ENCODE measurements around the gene OSCP1. TPM values are rescaled to one million over a fixed set of nuclear protein-coding genes. Genes with fewer than 3 reads are reported as not detected.

The OSCP1 gene
- total and polyA plus RNA-seq, 2 donors (not counting 1 experiment from before 2014, with no cell fraction given) = 0.16 to 0.94 TPM

- ChIA-PET CTCF (no interaction called here), POLR2A (no interaction called here)
- Histone ChIP-seq H4K20me1 (ENCODE audit: control insufficient read depth, insufficient read depth, low read length, poor library complexity, severe bottlenecking) (no peaks in the 10 kb centered on the region), H3K4me2 (replicated peaks; ENCODE audit: low read depth, low read length, poor library complexity, severe bottlenecking) (no peak overlapping the region), H2AFZ (ENCODE audit: insufficient read depth, low read depth, low read length, poor library complexity, severe bottlenecking) (no peak overlapping the region), H3K36me3 (replicated peaks in 1 of 2; ENCODE audit: control extremely low read depth in 1 of 2, control insufficient read depth in 1 of 2, extremely low read depth in 1 of 2, insufficient read depth in 2 of 2, low read length in 1 of 2) (no peaks in the 10 kb centered on the region), H3K79me2 (ENCODE audit: control insufficient read depth, insufficient read depth, low read length) (no peaks in the 10 kb centered on the region), H3K4me3 (ENCODE audit: control extremely low read depth in 1 of 5, extremely low read depth in 1 of 5, insufficient read depth in 1 of 5, low read depth in 2 of 5, low read length in 4 of 5) (no peak overlapping the region), H3K4me1 (ENCODE audit: control insufficient read depth in 2 of 2, insufficient read depth in 2 of 2, low read length in 2 of 2) (peaks cover 3 to 15% of the 10 kb centered on the region in 2 donors), H3K27me3 (replicated peaks in 1 of 4; ENCODE audit: control extremely low read depth in 1 of 4, control insufficient read depth in 3 of 4, insufficient read depth in 4 of 4, low read length in 3 of 4) (no peaks in the 10 kb centered on the region), H3K9me3 (ENCODE audit: control extremely low read depth in 1 of 3, control insufficient read depth in 2 of 3, insufficient read depth in 1 of 3, low read length in 2 of 3) (no peaks in the 10 kb centered on the region), H3K9ac (ENCODE audit: low read length) (no peak overlapping the region), H3K27ac (ENCODE audit: low read length in 2 of 2) (no peak overlapping the region)
- ATAC-seq (ENCODE audit: low read depth) (no peak), DNase-seq (no peak)
- intact Hi-C loops (cut with micrococcal nuclease) = no loop called here
- peak overlapping the region; percentile 1 for H3K4me3 Mint-ChIP-seq
- no peaks in the 10 kb centered on the region for H3K27me3 Mint-ChIP-seq
- 97% methylated on average over 3 of the region's 4 CpGs for WGBS (ENCODE audit: insufficient coverage)
- H3K4me1 Mint-ChIP-seq = peaks cover 18% of the 10 kb centered on the region
- no peak overlapping the region for H3K27ac Mint-ChIP-seq
- no peak for TF ChIP-seq EZH2 (IDR thresholded peaks at IDR 0.05; ENCODE audit: borderline replicate concordance, insufficient read depth, low read depth, low read length, poor library complexity, severe bottlenecking)
- TF ChIP-seq CTCF (IDR thresholded peaks at IDR 0.05) = no peak
- no peaks in the 10 kb centered on the region for H3K9me3 Mint-ChIP-seq (ENCODE audit: insufficient read depth)
These were observed 1.7 kb downstream of the OSCP1 start for GRCh38 chr1:36448530-36449056.

- Mint-ChIP-seq H3K27me3 (no peaks in the 10 kb centered on the region), H3K27ac (no peak overlapping the region), H3K4me3 (no peak overlapping the region), H3K9me3 (ENCODE audit: insufficient read depth) (no peaks in the 10 kb centered on the region), H3K4me1 (peaks cover 17% of the 10 kb centered on the region)
- ChIA-PET POLR2A (no interaction called here), CTCF (no interaction called here)
- TF ChIP-seq CTCF (IDR thresholded peaks at IDR 0.05) (no peak), EZH2 (IDR thresholded peaks at IDR 0.05; ENCODE audit: borderline replicate concordance, insufficient read depth, low read depth, low read length, poor library complexity, severe bottlenecking) (no peak)
- Histone ChIP-seq H3K27ac (ENCODE audit: low read length in 2 of 2) (no peak overlapping the region), H3K79me2 (ENCODE audit: control insufficient read depth, insufficient read depth, low read length) (no peaks in the 10 kb centered on the region), H2AFZ (ENCODE audit: insufficient read depth, low read depth, low read length, poor library complexity, severe bottlenecking) (no peak overlapping the region), H3K4me1 (ENCODE audit: control insufficient read depth in 2 of 2, insufficient read depth in 2 of 2, low read length in 2 of 2) (peaks cover 3 to 15% of the 10 kb centered on the region in 2 donors), H4K20me1 (ENCODE audit: control insufficient read depth, insufficient read depth, low read length, poor library complexity, severe bottlenecking) (no peaks in the 10 kb centered on the region), H3K4me2 (replicated peaks; ENCODE audit: low read depth, low read length, poor library complexity, severe bottlenecking) (no peak overlapping the region), H3K9me3 (ENCODE audit: control extremely low read depth in 1 of 3, control insufficient read depth in 2 of 3, insufficient read depth in 1 of 3, low read length in 2 of 3) (no peaks in the 10 kb centered on the region), H3K9ac (ENCODE audit: low read length) (no peak overlapping the region), H3K36me3 (replicated peaks in 1 of 2; ENCODE audit: control extremely low read depth in 1 of 2, control insufficient read depth in 1 of 2, extremely low read depth in 1 of 2, insufficient read depth in 2 of 2, low read length in 1 of 2) (no peaks in the 10 kb centered on the region), H3K4me3 (ENCODE audit: control extremely low read depth in 1 of 5, extremely low read depth in 1 of 5, insufficient read depth in 1 of 5, low read depth in 2 of 5, low read length in 4 of 5) (no peak overlapping the region), H3K27me3 (replicated peaks in 1 of 4; ENCODE audit: control extremely low read depth in 1 of 4, control insufficient read depth in 3 of 4, insufficient read depth in 4 of 4, low read length in 3 of 4) (peaks cover 0 to 3% (median 0%) of the 10 kb centered on the region in 4 experiments)
- intact Hi-C loops (cut with micrococcal nuclease) = no loop called here
- DNase-seq (no peak), ATAC-seq (ENCODE audit: low read depth) (no peak)
These were observed 2.8 kb downstream of the OSCP1 start for GRCh38 chr1:36447450-36447849.
